ENCODE data around the gene KRT3. TPM values are rescaled to one million over a fixed set of nuclear protein-coding genes. Genes with fewer than 3 reads are reported as not detected.

Gene KRT3
- total and polyA plus RNA-seq, 10 of the 15 experiments (the other 5 are each of a cell fraction or from before 2014, with no cell fraction given) = not detected

DNA sequence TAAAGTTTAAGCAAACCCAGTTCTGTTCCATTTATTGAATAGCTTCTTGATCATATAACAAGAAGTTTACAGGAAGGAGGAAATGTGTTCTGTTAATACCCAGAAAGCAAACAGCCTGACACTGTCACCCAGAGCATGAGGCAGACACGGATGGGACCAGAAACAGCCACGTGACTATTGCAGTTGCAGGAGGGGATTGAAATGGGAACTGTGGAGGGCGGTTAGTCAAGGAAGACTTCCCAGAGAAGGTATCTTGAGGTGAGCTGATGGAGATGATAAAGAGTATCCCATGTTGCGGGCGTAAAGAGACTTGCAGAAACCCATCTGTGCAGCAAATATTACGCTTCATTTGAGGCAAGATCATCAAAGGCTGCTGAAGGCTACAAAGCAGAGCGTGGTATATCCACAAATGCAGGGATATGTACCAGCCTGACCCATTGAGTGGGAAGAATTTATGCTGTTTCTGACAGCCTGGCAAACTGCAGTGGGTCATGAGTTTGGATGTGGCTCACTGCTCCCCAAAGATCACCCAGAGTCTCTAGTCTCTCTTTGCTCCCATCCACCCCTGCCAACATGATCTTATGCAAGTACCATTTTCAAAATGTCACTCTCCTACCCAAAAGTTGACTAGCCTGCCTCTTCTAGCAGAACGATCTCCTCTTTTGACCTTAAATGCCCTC is 39.5 kb downstream of the KRT3 start:
- ChIA-PET POLR2A (interaction anchor here (0.8 kb wide), 1 partner anchor 586 kb away, joined by 3 read pairs; no protein-coding TSS in a partner anchor), RAD21 (ENCODE audit: unreplicated experiment) (no interaction called here), CTCF (no interaction called here), SMC1A (ENCODE audit: uncharacterized antibody, unreplicated experiment) (no interaction called here)
- Histone ChIP-seq H3K79me2 (ENCODE audit: control insufficient read depth, insufficient read depth, low read length) (no peaks in the 10 kb centered on the region), H4K20me1 (ENCODE audit: control insufficient read depth, insufficient read depth) (no peaks in the 10 kb centered on the region), H3K4me2 (ENCODE audit: control insufficient read depth, insufficient read depth) (no peak overlapping the region), H3K4me1 (ENCODE audit: control insufficient read depth, insufficient read depth, low read length) (no peaks in the 10 kb centered on the region), H3K36me3 (ENCODE audit: control insufficient read depth in 2 of 2, insufficient read depth in 2 of 2, low read length in 1 of 2) (no peaks in the 10 kb centered on the region), H3K4me3 (no peak overlapping the region), H3K27me3 (replicated peaks in 1 of 2; ENCODE audit: control insufficient read depth in 2 of 2, insufficient read depth in 2 of 2, low read length in 1 of 2) (no peaks in the 10 kb centered on the region; a peak in 2 of 4 replicates), H3K27ac (ENCODE audit: control insufficient read depth, insufficient read depth) (no peak overlapping the region), H3K9ac (ENCODE audit: control insufficient read depth, insufficient read depth, low read length) (no peak overlapping the region), H3K9me3 (replicated peaks; ENCODE audit: control insufficient read depth, insufficient read depth, low read length) (no peaks in the 10 kb centered on the region; the same call in 2 of the 3 replicates), H2AFZ (ENCODE audit: control insufficient read depth, low read depth, low read length) (no peak overlapping the region)
- intact Hi-C loops (cut with micrococcal nuclease; ENCODE audit: unreplicated experiment) (no loop called here), in situ Hi-C loops (cut with MboI) (no loop called here)
- ATAC-seq = no peak
- DNase-seq (ENCODE audit: low read depth, low spot score) = no peak
- TF ChIP-seq SREBF1 (IDR thresholded peaks at IDR 0.05; ENCODE audit: low read length) = no peak
- no peak for TF ChIP-seq MYB (IDR thresholded peaks at IDR 0.05; ENCODE audit: borderline replicate concordance, low read depth, low read length)
- TF ChIP-seq NR2C1 (IDR thresholded peaks at IDR 0.05) = no peak
- TF ChIP-seq, protein P1, sequence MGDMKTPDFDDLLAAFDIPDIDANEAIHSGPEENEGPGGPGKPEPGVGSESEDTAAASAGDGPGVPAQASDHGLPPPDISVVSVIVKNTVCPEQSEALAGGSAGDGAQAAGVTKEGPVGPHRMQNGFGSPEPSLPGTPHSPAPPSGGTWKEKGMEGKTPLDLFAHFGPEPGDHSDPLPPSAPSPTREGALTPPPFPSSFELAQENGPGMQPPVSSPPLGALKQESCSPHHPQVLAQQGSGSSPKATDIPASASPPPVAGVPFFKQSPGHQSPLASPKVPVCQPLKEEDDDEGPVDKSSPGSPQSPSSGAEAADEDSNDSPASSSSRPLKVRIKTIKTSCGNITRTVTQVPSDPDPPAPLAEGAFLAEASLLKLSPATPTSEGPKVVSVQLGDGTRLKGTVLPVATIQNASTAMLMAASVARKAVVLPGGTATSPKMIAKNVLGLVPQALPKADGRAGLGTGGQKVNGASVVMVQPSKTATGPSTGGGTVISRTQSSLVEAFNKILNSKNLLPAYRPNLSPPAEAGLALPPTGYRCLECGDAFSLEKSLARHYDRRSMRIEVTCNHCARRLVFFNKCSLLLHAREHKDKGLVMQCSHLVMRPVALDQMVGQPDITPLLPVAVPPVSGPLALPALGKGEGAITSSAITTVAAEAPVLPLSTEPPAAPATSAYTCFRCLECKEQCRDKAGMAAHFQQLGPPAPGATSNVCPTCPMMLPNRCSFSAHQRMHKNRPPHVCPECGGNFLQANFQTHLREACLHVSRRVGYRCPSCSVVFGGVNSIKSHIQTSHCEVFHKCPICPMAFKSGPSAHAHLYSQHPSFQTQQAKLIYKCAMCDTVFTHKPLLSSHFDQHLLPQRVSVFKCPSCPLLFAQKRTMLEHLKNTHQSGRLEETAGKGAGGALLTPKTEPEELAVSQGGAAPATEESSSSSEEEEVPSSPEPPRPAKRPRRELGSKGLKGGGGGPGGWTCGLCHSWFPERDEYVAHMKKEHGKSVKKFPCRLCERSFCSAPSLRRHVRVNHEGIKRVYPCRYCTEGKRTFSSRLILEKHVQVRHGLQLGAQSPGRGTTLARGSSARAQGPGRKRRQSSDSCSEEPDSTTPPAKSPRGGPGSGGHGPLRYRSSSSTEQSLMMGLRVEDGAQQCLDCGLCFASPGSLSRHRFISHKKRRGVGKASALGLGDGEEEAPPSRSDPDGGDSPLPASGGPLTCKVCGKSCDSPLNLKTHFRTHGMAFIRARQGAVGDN (IDR thresholded peaks at IDR 0.05) = no peak
- no peak for TF ChIP-seq BCL11A (IDR thresholded peaks at IDR 0.05; ENCODE audit: low read depth, low read length)
- TF ChIP-seq, protein P2, sequence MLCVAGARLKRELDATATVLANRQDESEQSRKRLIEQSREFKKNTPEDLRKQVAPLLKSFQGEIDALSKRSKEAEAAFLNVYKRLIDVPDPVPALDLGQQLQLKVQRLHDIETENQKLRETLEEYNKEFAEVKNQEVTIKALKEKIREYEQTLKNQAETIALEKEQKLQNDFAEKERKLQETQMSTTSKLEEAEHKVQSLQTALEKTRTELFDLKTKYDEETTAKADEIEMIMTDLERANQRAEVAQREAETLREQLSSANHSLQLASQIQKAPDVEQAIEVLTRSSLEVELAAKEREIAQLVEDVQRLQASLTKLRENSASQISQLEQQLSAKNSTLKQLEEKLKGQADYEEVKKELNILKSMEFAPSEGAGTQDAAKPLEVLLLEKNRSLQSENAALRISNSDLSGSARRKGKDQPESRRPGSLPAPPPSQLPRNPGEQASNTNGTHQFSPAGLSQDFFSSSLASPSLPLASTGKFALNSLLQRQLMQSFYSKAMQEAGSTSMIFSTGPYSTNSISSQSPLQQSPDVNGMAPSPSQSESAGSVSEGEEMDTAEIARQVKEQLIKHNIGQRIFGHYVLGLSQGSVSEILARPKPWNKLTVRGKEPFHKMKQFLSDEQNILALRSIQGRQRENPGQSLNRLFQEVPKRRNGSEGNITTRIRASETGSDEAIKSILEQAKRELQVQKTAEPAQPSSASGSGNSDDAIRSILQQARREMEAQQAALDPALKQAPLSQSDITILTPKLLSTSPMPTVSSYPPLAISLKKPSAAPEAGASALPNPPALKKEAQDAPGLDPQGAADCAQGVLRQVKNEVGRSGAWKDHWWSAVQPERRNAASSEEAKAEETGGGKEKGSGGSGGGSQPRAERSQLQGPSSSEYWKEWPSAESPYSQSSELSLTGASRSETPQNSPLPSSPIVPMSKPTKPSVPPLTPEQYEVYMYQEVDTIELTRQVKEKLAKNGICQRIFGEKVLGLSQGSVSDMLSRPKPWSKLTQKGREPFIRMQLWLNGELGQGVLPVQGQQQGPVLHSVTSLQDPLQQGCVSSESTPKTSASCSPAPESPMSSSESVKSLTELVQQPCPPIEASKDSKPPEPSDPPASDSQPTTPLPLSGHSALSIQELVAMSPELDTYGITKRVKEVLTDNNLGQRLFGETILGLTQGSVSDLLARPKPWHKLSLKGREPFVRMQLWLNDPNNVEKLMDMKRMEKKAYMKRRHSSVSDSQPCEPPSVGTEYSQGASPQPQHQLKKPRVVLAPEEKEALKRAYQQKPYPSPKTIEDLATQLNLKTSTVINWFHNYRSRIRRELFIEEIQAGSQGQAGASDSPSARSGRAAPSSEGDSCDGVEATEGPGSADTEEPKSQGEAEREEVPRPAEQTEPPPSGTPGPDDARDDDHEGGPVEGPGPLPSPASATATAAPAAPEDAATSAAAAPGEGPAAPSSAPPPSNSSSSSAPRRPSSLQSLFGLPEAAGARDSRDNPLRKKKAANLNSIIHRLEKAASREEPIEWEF (IDR thresholded peaks at IDR 0.05; ENCODE audit: insufficient replicate concordance, low read depth, low read length) = no peak
- no peak for FAIRE-seq
- 30% methylated on average over 8 of the region's 8 CpGs for WGBS (ENCODE audit: insufficient coverage, insufficient replicate concordance, low lambda C conversion rate, missing lambda C conversion rate)
- BruUV-seq (replicated peaks) = no TSS peak

Measured in GM12878 (cell line).